DND-41 (cell line): ENCODE measurements around the gene DPP6.

ENCODE experiments used
- ATAC-seq: fragments of 200-7000 bp; cut with Tn5 transposase; 3 replicates; pipeline ENCODE4 v1.9.1; 2021; ENCODE audit warnings: low read depth; ENCODE audit not compliant: insufficient read depth
- DNase-seq: peaks from one replicate; pipeline ENCODE4 v3.0.0-alpha.2; 2020
- H2AFZ ChIP-seq: 2 replicates; pipeline ENCODE4 v1.6.0; 2012; ENCODE audit warnings: low read depth, low read length
- H3K27ac ChIP-seq: 2 replicates; pipeline ENCODE4 v1.5.1; 2012; ENCODE audit warnings: low read length, inconsistent platforms
- H3K27me3 ChIP-seq: fragments of 200-600 bp; sonication (generic); 2 replicates; pipeline ENCODE4 v1.6.0; 2012; ENCODE audit warnings: low read length, mild to moderate bottlenecking, inconsistent platforms; ENCODE audit not compliant: insufficient read depth, poor library complexity
- H3K36me3 ChIP-seq: 2 replicates; pipeline ENCODE4 v1.5.1; 2012; ENCODE audit warnings: low read length, inconsistent platforms; ENCODE audit not compliant: insufficient read depth
- H3K4me1 ChIP-seq: 2 replicates; pipeline ENCODE4 v1.5.1; 2012; ENCODE audit warnings: mild to moderate bottlenecking, low read length; ENCODE audit not compliant: insufficient read depth
- H3K4me2 ChIP-seq: 2 replicates; pipeline ENCODE4 v1.6.0; 2012; ENCODE audit warnings: mild to moderate bottlenecking, moderate library complexity, low read length, inconsistent platforms; ENCODE audit not compliant: insufficient read depth
- H3K4me3 ChIP-seq, 2 experiments: fragments of 200-600 bp in 1 of 2; shearing (Covaris generic) in 1 of 2; 2 replicates each; pipeline ENCODE4 v1.5.1; 2012 to 2016; ENCODE audit warnings: inconsistent platforms in 2 of 2, low read length in 2 of 2, mild to moderate bottlenecking in 2 of 2, low read depth in 1 of 2, moderate library complexity in 1 of 2
- H3K79me2 ChIP-seq: 2 replicates; pipeline ENCODE4 v1.6.0; 2012; ENCODE audit warnings: low read length, inconsistent platforms; ENCODE audit not compliant: insufficient read depth
- H3K9ac ChIP-seq: 2 replicates; pipeline ENCODE4 v1.6.0; 2012; ENCODE audit warnings: low read depth, mild to moderate bottlenecking, inconsistent platforms, low read length, moderate library complexity
- H3K9me3 ChIP-seq: 2 replicates; pipeline ENCODE4 v1.5.1; 2012; ENCODE audit warnings: low read length, moderate library complexity, mild to moderate bottlenecking, inconsistent platforms; ENCODE audit not compliant: insufficient read depth, severe bottlenecking
- H4K20me1 ChIP-seq: 2 replicates; pipeline ENCODE4 v1.6.0; 2012; ENCODE audit warnings: low read length; ENCODE audit not compliant: insufficient read depth
- EZH2 ChIP-seq: IDR thresholded peaks from 3 replicates; pipeline ENCODE4 v1.6.1; 2012; ENCODE audit warnings: borderline replicate concordance, low read depth, mild to moderate bottlenecking, moderate library complexity, low read length, inconsistent platforms; ENCODE audit not compliant: severe bottlenecking
- TF ChIP-seq, protein P1 (sequence below): IDR thresholded peaks from 2 replicates; pipeline ENCODE4 v1.5.1; 2012; ENCODE audit warnings: borderline replicate concordance, low read length, moderate library complexity, mild to moderate bottlenecking; ENCODE audit not compliant: poor library complexity, severe bottlenecking; ENCODE audit errors: extremely low read depth

The DPP6 gene

GRCh38 chr7:154882931-154883474 is 830.8 kb downstream of the DPP6 start:
- DNase-seq: no peak
- no peaks in the 10 kb centered on the region for H3K79me2 ChIP-seq
- H3K4me1 ChIP-seq: no peaks in the 10 kb centered on the region
- no peaks in the 10 kb centered on the region for H3K36me3 ChIP-seq
- no peak overlapping the region for H3K4me3 ChIP-seq
- no peak overlapping the region for H3K9ac ChIP-seq
- H4K20me1 ChIP-seq: no peaks in the 10 kb centered on the region
- no peak overlapping the region for H3K4me2 ChIP-seq
- no peak overlapping the region for H2AFZ ChIP-seq
- no peak overlapping the region for H3K27ac ChIP-seq
- TF ChIP-seq, protein P1, sequence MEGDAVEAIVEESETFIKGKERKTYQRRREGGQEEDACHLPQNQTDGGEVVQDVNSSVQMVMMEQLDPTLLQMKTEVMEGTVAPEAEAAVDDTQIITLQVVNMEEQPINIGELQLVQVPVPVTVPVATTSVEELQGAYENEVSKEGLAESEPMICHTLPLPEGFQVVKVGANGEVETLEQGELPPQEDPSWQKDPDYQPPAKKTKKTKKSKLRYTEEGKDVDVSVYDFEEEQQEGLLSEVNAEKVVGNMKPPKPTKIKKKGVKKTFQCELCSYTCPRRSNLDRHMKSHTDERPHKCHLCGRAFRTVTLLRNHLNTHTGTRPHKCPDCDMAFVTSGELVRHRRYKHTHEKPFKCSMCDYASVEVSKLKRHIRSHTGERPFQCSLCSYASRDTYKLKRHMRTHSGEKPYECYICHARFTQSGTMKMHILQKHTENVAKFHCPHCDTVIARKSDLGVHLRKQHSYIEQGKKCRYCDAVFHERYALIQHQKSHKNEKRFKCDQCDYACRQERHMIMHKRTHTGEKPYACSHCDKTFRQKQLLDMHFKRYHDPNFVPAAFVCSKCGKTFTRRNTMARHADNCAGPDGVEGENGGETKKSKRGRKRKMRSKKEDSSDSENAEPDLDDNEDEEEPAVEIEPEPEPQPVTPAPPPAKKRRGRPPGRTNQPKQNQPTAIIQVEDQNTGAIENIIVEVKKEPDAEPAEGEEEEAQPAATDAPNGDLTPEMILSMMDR: no peak
- TF ChIP-seq EZH2: no peak
- H3K27me3 ChIP-seq: no peaks in the 10 kb centered on the region
- ATAC-seq: no peak
- H3K9me3 ChIP-seq: no peaks in the 10 kb centered on the region

DNA sequence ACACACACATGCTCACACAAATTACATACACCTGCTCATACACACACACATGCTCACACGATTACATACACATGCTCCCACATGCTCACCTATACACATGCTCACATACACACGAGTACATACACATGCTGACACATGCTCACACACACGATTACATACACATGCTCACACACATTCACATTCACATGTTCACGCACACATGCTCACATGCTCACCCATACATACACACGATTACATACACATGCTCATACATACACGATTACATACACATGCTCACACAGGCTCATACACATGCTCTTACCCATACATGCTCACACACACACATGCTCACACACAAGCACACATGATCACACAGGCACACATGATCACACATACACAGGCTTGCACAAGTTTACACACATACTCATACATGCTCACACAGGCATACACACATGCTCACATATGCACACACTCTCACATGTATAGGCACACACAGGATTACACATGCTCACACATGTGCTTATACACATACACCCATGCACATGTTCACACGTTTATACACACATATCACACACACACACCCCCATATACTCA is 832.2 kb downstream of the DPP6 start:
- H3K4me3 ChIP-seq: no peak overlapping the region
- no peaks in the 10 kb centered on the region for H3K4me1 ChIP-seq
- H2AFZ ChIP-seq: no peak overlapping the region
- H3K27ac ChIP-seq: no peak overlapping the region
- ATAC-seq: no peak
- TF ChIP-seq, protein P1: no peak
- TF ChIP-seq EZH2: no peak
- no peak overlapping the region for H3K4me2 ChIP-seq
- no peak for DNase-seq
- no peak overlapping the region for H3K9ac ChIP-seq
- no peaks in the 10 kb centered on the region for H3K9me3 ChIP-seq
- H3K27me3 ChIP-seq: no peaks in the 10 kb centered on the region
- H3K36me3 ChIP-seq: no peaks in the 10 kb centered on the region
- H3K79me2 ChIP-seq: no peaks in the 10 kb centered on the region
- no peaks in the 10 kb centered on the region for H4K20me1 ChIP-seq

DNA sequence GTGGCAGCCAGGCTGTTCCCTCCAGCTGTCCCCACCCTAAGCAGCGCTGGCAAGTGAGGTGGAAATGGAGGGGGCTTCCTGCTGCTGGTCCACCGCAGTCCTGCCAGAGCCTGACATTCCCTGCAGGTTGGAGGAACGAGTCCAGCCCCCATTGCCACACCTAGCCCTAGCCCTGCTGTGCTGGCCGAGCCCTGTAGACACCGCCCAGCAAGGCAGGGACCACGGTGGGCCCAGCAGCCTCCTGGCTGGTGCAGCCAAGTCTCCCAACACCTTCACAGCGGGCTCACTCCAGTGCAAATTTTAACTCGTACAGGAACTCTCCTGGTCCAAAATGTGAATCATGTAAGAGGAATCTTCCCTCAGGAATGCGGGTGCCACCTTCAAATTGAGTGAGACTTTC is 834.4 kb downstream of the DPP6 start:
- Histone ChIP-seq H4K20me1 (no peaks in the 10 kb centered on the region), H3K36me3 (no peaks in the 10 kb centered on the region), H3K79me2 (no peaks in the 10 kb centered on the region), H3K9ac (no peak overlapping the region), H3K4me2 (no peak overlapping the region), H2AFZ (no peak overlapping the region), H3K4me1 (no peaks in the 10 kb centered on the region), H3K27me3 (no peaks in the 10 kb centered on the region), H3K4me3 (no peak overlapping the region), H3K9me3 (no peaks in the 10 kb centered on the region), H3K27ac (no peak overlapping the region)
- TF ChIP-seq EZH2: no peak
- TF ChIP-seq, protein P1: no peak
- ATAC-seq (no peak), DNase-seq (no peak)

DNA sequence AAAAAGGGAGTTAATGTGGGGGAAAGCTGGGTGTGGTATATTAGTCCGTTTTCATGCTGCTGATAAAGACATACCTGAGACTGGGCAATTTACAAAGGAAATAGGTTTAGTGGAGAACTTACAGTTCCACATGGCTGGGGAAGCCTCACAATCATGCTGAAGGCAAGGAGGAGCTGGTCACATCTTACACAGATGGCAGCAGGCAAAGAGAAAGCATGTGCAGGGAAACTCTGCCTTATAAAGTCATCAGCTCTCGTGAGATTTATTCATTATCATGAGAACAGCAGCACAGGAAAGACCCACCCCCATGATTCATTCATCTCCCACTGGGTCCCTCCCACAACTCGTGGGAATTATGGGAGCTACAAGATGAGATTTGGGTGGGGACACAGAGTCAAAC is 836.5 kb downstream of the DPP6 start:
- no peak overlapping the region for H3K27ac ChIP-seq
- no peak overlapping the region for H2AFZ ChIP-seq
- H3K4me2 ChIP-seq: no peak overlapping the region
- ATAC-seq (no peak), DNase-seq (no peak)
- H3K4me3 ChIP-seq: no peak overlapping the region
- no peaks in the 10 kb centered on the region for H3K79me2 ChIP-seq
- no peaks in the 10 kb centered on the region for H3K36me3 ChIP-seq
- no peaks in the 10 kb centered on the region for H3K27me3 ChIP-seq
- no peaks in the 10 kb centered on the region for H3K9me3 ChIP-seq
- H3K4me1 ChIP-seq: no peaks in the 10 kb centered on the region
- H3K9ac ChIP-seq: no peak overlapping the region
- no peaks in the 10 kb centered on the region for H4K20me1 ChIP-seq
- TF ChIP-seq, protein P1: no peak
- TF ChIP-seq EZH2: no peak
